HL-60/S4 (cell line): ENCODE measurements around the gene DCLRE1C.
"Not testable (repeated sequence)": the region's sequence is repeated elsewhere in the genome, so short reads cannot be mapped to it uniquely, and the experiment has no call there.

Experiments used
- in situ Hi-C: fragments of 300-500 bp; cut with MboI; formaldehyde crosslinking; loops from 2 replicates; pipeline ENCODE4 v1.14.3; 2022; ENCODE audit warnings: low sequenced_read_pairs

Gene DCLRE1C

GRCh38 chr10:14954001-14954770 lies at the start of gene DCLRE1C:
Gene DCLRE1C, minus strand, starts transcription at chr10:14954096. Its CDS starts 86 bp downstream, at chr10:14954010.
- in situ Hi-C loops, result no loop called here

DNA sequence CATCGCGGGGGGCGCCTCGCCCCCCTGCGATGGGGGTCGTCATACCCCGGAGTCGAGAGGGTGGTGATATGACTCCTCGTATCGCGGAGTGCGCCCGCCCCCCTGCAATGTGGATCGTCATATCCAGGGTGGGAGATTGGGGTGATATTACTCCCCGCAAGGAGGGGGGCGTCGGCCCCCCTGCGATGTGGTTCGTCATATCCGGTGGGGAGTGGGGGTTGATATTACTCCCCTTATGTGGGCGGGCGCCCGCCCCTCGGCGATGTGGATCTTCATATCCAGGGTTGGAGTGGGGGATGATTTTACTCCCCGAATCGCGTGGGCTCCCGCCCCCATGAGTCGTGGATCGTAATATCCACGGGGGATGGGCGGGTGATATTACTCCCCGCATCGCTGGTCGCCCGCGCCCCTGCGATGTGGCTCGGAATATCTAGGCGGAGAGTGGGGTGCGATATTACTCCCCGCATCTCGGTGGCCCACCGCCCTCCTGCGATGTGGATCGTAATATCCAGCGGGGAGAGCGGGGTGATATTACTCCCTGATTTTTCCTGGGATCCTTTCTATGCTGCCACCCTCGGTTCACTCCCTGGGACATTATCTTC lies 42.2 kb upstream of the DCLRE1C start:
- in situ Hi-C loops, result no loop called here

GRCh38 chr10:14993500-14994455 lies 39.9 kb upstream of the DCLRE1C start:
- in situ Hi-C loops, result not testable (repeated sequence)

DNA sequence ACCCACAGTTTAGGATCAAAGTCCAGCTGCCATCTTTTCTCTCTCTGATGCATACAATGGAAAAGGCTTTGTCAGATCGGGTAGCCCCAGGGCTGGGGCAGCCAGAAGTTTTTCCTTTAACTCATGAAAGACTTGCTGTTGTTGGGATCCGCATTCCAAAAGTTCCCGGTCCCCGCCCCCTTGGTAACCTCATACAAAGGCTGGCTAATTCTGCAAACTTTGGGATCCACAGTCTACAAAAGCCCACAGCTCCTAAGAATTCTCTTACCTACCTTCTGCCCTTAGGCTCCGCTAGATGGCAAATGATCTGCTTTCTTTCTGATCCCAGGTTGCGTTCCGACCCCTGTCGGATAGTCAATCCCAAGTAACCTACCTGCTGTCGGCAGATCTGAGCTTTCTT lies 38.4 kb upstream of the DCLRE1C start:
- in situ Hi-C loops, result not testable (repeated sequence)

GRCh38 chr10:14991035-14991749 lies 37.3 kb upstream of the DCLRE1C start:
- in situ Hi-C loops, result not testable (repeated sequence)

- in situ Hi-C loops, result not testable (repeated sequence)
These were observed 35.7 kb upstream of the DCLRE1C start for GRCh38 chr10:14989552-14989951.

DNA sequence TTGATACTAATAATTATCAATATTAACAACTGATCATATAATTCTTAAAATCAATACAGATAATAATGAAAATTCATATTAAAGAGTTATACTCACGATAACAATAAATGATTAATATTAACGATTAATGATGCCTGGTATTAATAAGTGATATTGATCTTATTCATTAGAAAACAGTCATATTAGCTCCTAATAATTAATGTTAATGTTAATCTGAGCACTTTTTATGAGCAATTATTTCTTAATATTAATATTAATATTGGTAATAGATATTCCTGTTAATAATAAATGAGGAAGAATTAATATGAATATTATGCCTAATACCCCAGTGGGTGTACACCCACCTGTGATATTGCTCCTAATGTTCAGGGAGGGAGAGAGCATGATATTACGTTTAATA lies 28.8 kb upstream of the DCLRE1C start:
- in situ Hi-C loops, result no loop called here

- in situ Hi-C loops, result no loop called here
These were observed 21.9 kb upstream of the DCLRE1C start for GRCh38 chr10:14975672-14976273.

GRCh38 chr10:14974153-14974998 lies 20.5 kb upstream of the DCLRE1C start:
- in situ Hi-C loops, result not testable (repeated sequence)

DNA sequence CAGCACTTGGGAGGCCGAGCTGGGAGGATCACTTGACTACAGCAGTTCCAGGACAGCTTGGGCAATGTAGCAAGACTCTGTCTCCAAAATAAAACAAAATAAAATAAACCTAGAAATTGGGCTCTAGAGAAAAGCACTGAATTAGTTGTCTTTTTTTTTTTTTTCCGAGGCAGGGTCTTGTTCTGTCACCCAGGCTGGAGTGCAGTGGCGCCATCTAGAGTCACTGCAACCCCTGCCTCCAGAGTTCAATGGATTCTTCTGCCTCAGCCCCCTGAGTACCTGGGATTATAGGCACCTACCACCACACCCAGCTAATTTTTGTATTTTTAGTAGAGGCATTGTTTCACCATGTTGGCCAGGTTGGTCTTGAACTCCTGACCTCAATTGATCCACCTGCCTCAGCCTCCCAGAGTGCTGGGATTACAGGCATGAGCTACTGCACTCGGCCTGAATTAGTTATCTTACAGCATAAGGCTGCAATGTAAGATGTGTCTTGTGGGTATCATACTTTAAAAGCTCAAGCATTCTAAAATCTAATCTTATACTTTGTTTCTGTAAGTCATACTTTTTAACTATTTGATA lies 18.1 kb upstream of the DCLRE1C start:
- in situ Hi-C loops, result no loop called here

DNA sequence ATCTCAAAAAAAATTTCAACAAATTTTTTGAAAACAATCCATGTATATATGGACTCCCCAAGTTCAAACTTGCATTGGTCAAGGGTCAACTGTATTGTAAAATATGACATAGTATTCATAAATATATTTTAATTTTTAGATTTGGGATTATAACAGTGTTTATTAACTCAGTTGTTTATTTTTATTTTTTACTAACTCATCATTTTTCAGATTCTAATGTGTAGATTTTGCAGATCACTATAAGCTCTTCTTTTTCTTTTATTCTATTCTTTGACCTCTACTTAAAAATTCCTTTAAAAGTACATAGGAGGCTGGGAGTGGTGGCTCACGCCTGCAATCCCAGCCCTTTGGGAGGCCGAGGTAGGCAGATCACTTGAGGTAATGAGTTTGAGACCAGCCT lies 14.0 kb upstream of the DCLRE1C start:
- in situ Hi-C loops, result no loop called here

DNA sequence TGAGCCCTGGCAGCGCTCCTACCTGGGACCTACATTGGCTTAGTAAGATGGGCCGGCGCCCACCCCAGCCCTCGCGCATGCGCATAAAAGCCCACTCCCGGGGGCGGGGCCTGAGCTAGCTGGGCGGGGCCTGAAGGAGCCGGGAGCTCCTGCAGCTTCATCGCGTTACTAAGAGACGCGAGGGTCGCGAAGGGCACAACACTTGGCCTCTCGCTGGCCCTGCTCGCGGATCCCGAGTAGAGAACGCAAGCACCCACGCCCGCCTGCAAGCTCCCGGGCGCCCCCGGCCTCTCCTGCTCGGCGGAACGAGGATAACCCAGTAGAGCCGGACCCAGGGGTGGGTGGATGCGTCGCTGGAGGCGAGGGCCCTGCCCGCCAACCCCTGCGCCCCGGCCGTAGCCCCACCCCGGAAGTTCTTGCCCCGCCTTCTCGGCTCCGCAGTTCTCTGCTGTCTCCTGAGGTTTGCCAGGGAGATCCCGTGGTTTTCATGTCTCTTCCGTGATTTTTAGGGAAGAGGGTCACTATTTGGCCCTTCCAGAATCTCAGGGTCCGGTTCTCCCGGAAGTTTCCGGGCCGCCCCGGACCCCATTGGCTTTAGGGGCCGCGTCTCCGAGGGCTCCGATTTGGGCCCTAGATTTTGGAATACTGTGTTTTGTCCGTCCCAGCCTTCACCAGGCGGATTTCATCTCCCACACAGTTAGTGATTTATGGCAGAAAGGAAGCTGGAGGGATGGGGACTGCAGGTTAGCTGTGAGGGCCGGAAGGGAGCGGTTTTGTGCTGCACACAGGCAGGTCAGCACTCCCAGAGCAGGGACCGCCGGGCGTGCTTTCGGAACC lies 5.5 kb upstream of the DCLRE1C start, which contains the start of gene MEIG1:
Gene MEIG1, plus strand, starts transcription at position 168 of the 837 bp plus-strand sequence. CDS start 7,081 bp downstream, outside the sequence.
- in situ Hi-C loops, result no loop called here

DNA sequence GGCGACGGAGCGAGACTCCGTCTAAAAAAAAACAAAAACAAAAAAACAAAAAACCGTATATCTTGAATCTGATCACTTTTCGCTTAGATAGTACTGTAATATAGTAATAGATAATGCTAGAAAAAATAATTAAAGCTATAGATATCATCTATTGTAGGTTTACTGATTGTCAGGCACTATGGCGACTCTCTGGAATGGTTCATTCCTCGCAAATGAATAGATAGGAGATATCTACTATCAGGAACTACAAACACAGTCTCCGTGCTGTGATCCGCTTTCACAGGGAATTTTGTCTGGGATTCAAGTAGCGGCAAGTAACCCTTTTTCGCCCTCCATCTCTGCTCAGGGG lies 5.0 kb upstream of the DCLRE1C start:
- in situ Hi-C loops, result no loop called here

DNA sequence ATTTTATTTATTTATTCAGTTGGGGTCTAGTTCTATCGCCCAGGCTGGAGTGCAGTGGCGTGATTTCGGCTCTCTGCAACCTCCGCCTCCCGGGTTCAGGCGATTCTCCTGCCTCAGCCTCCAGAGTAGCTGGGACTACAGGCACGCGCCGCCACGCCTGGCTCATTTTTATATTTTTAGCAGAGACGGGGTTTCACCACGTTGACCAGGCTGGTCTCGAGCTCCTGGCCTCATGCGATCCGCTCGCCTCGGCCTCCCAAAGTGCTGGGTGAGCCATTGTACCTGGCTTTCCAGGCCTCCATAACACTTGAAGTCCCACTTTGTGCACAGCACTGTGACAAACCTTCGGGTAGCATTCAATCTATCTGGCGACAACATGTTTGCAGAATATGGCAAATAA lies 1.0 kb upstream of the DCLRE1C start:
- in situ Hi-C loops, result no loop called here

GRCh38 chr10:14953424-14954000 lies 384 bp downstream of the DCLRE1C start:
- in situ Hi-C loops, result no loop called here

DNA sequence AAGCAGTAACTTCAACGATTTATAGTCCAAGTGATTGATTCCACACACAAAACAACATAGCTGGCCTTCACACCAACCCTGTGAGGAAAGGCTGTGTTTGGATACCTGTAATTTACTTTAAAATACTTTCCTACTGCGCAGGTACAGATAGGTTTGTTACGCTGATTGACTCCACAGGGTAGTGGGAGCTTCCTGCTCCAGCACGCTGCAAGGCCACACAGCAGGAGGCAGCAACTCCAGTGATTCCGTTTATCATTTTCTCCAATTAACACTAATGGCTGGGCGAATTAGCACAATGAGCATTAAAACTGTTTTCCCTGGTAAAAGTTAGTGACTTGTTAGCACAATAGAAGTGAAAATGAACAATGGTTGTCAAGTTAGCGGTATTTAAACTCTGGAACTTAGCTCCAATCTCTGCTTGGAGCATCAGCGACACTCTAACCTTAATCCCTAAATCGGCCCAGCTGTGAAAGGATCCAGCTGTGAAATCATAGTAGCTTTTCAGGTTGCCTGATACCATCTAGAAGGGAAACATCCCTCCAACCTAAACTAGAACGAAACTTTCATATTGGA lies 959 bp downstream of the DCLRE1C start:
- in situ Hi-C loops, result no loop called here

DNA sequence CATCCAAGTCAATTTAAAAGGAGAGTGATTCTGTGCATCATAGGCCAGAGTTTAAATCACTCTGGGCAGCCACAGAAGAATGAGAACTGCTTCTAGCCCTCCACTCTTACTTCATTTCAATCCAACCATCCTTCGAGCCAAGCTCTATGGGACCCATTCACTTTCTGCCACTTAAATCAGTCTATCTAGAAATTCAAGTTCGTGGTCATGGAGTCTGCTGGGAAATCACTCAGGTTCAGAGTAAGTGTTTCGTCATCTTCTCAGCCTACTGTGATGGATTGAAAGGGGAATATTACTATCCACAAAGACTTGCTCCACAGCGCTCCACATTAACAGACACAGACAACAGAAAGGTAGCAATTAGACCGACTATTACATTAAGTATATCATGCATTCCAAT lies 4.6 kb downstream of the DCLRE1C start:
- in situ Hi-C loops, result no loop called here
